GM19324 (cell line): ENCODE measurements around the gene TPMT.
"Not testable (repeated sequence)": the region's sequence is repeated elsewhere in the genome, so short reads cannot be mapped to it uniquely, and the experiment has no call there.

Experiments used
- ATAC-seq: cut with Tn5 transposase; IDR thresholded peaks from one replicate; pipeline ENCODE4 v1.9.1; 2021; ENCODE audit warnings: mild to moderate bottlenecking, moderate library complexity; ENCODE audit not compliant: unreplicated experiment, low FRiP score

The TPMT gene

GRCh38 chr6:18154507-18155149 is at the start of gene TPMT:
TSS of gene TPMT (minus strand) at chr6:18155077. CDS start at chr6:18149127, 5,950 bp downstream.
- ATAC-seq, result peak; percentile 67

- ATAC-seq, result no peak
These were observed 48.9 kb upstream of the TPMT start for GRCh38 chr6:18203786-18204185.

- no peak for ATAC-seq
These were observed 37.1 kb upstream of the TPMT start for GRCh38 chr6:18192026-18192425.

- no peak for ATAC-seq
These were observed 34.3 kb upstream of the TPMT start for GRCh38 chr6:18189196-18189595.

- ATAC-seq, result no peak
These were observed 32.8 kb upstream of the TPMT start for GRCh38 chr6:18187701-18188100.

GRCh38 chr6:18186540-18187250 is 31.8 kb upstream of the TPMT start:
- no peak for ATAC-seq

- no peak for ATAC-seq
These were observed 31.2 kb upstream of the TPMT start for GRCh38 chr6:18186033-18186432.

GRCh38 chr6:18185624-18186023 is 30.7 kb upstream of the TPMT start:
- ATAC-seq, result no peak

- no peak for ATAC-seq
These were observed 28.9 kb upstream of the TPMT start for GRCh38 chr6:18183766-18184165.

- ATAC-seq, result no peak
These were observed 27.7 kb upstream of the TPMT start for GRCh38 chr6:18182568-18182967.

GRCh38 chr6:18179770-18180356 is 25.0 kb upstream of the TPMT start:
- no peak for ATAC-seq

- no peak for ATAC-seq
These were observed 24.2 kb upstream of the TPMT start for GRCh38 chr6:18178960-18179615.

GRCh38 chr6:18177286-18177965 is 22.5 kb upstream of the TPMT start:
- no peak for ATAC-seq

GRCh38 chr6:18176198-18176597 is 21.3 kb upstream of the TPMT start:
- not testable (repeated sequence) for ATAC-seq

GRCh38 chr6:18171871-18172270 is 17.0 kb upstream of the TPMT start:
- no peak for ATAC-seq

- ATAC-seq, result no peak
These were observed 13.4 kb upstream of the TPMT start for GRCh38 chr6:18168264-18168663.

GRCh38 chr6:18166312-18167036 is 11.6 kb upstream of the TPMT start:
- ATAC-seq, result no peak

GRCh38 chr6:18165751-18166150 is 10.9 kb upstream of the TPMT start:
- no peak for ATAC-seq

- ATAC-seq, result no peak
These were observed 7.5 kb upstream of the TPMT start for GRCh38 chr6:18162401-18162800.

GRCh38 chr6:18161431-18161830 is 6.6 kb upstream of the TPMT start:
- ATAC-seq, result no peak
